ENCODE measurements around the gene COQ8A. TPM values are rescaled to one million over a fixed set of nuclear protein-coding genes. Genes with fewer than 3 reads are reported as not detected.

Gene COQ8A
- total RNA-seq, 3 donors from 2014 or later: 51.8 to 307 (median 60.6) TPM

DNA sequence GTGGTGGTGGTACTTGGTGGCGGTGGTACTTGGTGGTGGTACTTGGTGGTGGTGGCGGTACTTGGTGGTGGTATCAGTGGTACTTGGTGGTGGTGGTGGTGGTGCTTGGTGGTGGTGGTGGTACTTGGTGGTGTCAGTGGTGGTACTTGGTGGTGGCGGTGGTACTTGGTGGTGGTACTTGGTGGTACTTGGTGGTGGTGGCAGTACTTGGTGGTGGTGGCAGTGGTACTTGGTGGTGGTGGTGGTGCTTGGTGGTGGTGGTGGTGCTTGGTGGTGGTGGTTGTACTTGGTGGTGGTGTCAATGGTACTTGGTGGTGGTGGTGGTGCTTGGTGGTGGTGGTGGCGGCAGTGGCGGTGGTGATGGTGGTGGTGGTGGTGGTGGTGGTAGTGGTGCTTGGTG, 20.2 kb downstream of the COQ8A start:
- TF ChIP-seq POLR2A (IDR thresholded peaks at IDR 0.05) (no peak), POLR2AphosphoS5 (IDR thresholded peaks at IDR 0.05) (no peak)
- TF ChIP-seq, protein P1, sequence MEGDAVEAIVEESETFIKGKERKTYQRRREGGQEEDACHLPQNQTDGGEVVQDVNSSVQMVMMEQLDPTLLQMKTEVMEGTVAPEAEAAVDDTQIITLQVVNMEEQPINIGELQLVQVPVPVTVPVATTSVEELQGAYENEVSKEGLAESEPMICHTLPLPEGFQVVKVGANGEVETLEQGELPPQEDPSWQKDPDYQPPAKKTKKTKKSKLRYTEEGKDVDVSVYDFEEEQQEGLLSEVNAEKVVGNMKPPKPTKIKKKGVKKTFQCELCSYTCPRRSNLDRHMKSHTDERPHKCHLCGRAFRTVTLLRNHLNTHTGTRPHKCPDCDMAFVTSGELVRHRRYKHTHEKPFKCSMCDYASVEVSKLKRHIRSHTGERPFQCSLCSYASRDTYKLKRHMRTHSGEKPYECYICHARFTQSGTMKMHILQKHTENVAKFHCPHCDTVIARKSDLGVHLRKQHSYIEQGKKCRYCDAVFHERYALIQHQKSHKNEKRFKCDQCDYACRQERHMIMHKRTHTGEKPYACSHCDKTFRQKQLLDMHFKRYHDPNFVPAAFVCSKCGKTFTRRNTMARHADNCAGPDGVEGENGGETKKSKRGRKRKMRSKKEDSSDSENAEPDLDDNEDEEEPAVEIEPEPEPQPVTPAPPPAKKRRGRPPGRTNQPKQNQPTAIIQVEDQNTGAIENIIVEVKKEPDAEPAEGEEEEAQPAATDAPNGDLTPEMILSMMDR (IDR thresholded peaks at IDR 0.05): no peak
- no peak overlapping the region for H3K4me3 ChIP-seq
- H3K36me3 ChIP-seq: no peaks in the 10 kb centered on the region
- intact Hi-C loops (cut with DNase I; ENCODE audit: low total_unique reads): no loop called here
- no peaks in the 10 kb centered on the region for H3K9me3 ChIP-seq
- no peak overlapping the region for H3K27ac ChIP-seq
- H3K27me3 ChIP-seq: no peaks in the 10 kb centered on the region
- DNase-seq (ENCODE audit: low spot score in 2 of 2): no peak
- H3K4me1 ChIP-seq: no peaks in the 10 kb centered on the region

DNA sequence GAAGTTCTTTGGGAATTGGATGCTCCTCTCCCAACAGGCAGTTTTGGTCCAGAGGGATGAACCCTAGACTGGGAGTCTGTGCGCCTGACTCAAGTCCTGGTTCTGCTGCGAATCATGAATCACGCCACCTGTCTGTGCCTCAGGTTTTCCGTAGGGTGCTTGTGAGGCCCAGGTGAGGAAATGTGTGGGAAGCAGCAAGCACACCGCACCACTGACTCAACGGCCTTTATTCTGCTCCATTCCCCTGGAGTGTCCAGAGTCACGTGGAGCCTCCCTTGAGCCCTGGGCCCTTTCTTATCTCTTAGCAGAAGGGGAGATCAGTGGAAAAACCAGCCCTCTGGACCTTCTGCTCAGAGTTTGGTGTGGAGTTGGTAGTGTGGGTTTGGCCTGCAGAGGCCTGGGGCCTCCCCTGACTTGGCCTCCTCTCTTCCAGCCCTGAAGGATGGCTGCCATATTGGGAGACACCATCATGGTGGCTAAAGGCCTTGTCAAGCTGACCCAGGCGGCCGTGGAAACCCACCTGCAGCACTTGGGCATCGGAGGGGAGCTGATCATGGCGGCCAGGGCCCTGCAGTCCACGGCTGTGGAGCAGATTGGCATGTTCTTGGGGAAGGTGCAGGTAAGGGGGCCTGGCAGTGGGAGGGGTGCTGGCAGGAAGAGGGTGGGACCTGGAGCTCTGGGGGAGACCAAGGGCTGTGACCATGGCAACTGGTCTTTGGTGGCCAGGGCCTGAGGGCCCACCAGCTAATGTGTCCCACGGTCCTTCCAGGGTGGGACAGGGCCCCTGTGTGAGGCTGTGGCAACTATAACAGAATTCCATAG, 21.1 kb downstream of the COQ8A start:
- no peaks in the 10 kb centered on the region for H3K4me1 ChIP-seq
- H3K27me3 ChIP-seq: no peaks in the 10 kb centered on the region
- no peak overlapping the region for H3K4me3 ChIP-seq
- H3K9me3 ChIP-seq: no peaks in the 10 kb centered on the region
- TF ChIP-seq POLR2AphosphoS5 (IDR thresholded peaks at IDR 0.05) (no peak), POLR2A (IDR thresholded peaks at IDR 0.05) (no peak)
- TF ChIP-seq, protein P1 (IDR thresholded peaks at IDR 0.05): no peak
- intact Hi-C loops (cut with DNase I; ENCODE audit: low total_unique reads): no loop called here
- no peak overlapping the region for H3K27ac ChIP-seq
- H3K36me3 ChIP-seq: no peaks in the 10 kb centered on the region
- DNase-seq (ENCODE audit: low spot score in 2 of 2): no peak

DNA sequence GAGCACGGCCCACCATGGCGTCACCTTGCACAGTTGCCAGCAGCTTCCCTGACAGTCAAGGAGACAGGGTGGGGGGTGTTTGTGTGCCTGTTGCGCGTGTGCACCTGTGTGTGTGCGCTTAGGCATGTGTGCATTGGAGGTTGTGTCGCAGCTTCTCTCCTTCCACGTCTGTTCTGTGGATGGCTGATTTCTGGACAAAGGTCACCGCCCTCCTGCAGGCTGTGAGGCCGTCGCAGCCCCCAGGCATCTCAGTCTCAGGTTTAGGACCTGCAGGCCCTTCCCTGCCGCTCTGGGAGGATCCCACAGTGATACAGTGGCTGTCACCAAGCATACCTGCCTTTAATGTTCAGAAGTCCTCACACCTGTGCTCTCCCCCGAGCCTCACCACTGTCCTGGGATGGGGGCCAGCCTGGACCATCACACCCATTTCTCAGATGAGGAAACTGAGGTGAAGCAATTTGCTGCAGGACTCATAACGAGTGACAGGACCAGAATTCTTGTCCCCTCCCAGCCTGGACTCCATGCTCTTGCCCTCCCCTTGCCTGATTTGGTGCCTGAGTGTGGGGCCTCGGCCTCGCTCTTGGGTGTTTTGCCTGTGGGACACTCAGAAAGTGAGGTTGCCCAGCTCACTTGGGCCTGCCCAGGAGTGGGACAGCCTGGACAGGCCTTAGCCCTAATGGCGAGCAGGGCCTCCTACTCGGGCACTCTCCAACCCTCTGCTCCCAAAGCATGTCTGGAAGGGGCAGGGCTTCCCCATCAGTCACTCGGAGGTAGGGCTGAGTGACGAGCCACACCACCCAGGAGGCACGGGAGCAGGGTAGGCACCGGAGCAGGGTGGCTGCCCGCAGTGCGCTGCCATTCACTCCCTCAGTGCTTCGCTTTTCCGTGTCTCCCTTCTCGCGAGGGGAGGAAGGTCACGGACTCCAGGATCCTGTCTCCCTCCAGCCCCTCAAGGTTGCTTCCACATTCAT, 22.6 kb downstream of the COQ8A start:
- no peaks in the 10 kb centered on the region for H3K4me1 ChIP-seq
- TF ChIP-seq POLR2A (IDR thresholded peaks at IDR 0.05) (no peak), POLR2AphosphoS5 (IDR thresholded peaks at IDR 0.05) (no peak)
- TF ChIP-seq, protein P1 (IDR thresholded peaks at IDR 0.05): no peak
- H3K27me3 ChIP-seq: no peaks in the 10 kb centered on the region
- DNase-seq (ENCODE audit: low spot score in 2 of 2): no peak
- H3K4me3 ChIP-seq: no peak overlapping the region
- no peak overlapping the region for H3K27ac ChIP-seq
- intact Hi-C loops (cut with DNase I; ENCODE audit: low total_unique reads): no loop called here
- no peaks in the 10 kb centered on the region for H3K36me3 ChIP-seq
- H3K9me3 ChIP-seq: no peaks in the 10 kb centered on the region

DNA sequence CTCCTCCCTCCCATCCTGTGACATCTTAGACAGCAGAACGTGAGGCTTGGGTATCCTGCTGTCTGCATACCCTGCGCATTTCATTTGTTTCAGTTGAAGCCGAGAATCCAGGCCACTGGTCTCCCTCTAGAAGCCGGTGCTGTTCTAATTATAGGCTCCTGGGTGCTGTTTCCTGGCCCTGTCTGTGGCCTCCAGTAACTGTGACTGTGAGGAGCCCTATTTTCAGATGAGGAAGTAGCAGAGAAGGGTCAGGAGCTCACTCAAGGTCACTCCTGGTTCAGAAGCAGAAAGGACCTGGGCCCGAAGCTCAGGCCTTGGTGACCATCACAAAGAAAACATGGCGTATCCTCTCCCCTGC, 24.0 kb downstream of the COQ8A start:
- no peaks in the 10 kb centered on the region for H3K27me3 ChIP-seq
- no peaks in the 10 kb centered on the region for H3K4me1 ChIP-seq
- intact Hi-C loops (cut with DNase I; ENCODE audit: low total_unique reads): no loop called here
- no peaks in the 10 kb centered on the region for H3K9me3 ChIP-seq
- no peaks in the 10 kb centered on the region for H3K36me3 ChIP-seq
- no peak overlapping the region for H3K4me3 ChIP-seq
- DNase-seq (ENCODE audit: low spot score in 2 of 2): no peak
- TF ChIP-seq, protein P1 (IDR thresholded peaks at IDR 0.05): no peak
- no peak for TF ChIP-seq POLR2A (IDR thresholded peaks at IDR 0.05)
- no peak for TF ChIP-seq POLR2AphosphoS5 (IDR thresholded peaks at IDR 0.05)
- H3K27ac ChIP-seq: no peak overlapping the region
